Ovary (tissue), 9 donors: ENCODE results near the gene TTC9. TPM values are rescaled to one million over a fixed set of nuclear protein-coding genes. Genes with fewer than 3 reads are reported as not detected.

ENCODE experiments used
- DNase-seq, 5 donors: peaks; one replicate each; pipeline ENCODE4 v3.0.0-alpha.2; 2019 to 2020
- H3K27ac ChIP-seq, 2 donors: fragments of 200-600 bp; one replicate each; pipeline versions ENCODE4 v1.5.1 to v1.8.0; 2019 to 2022
- H3K27me3 ChIP-seq: fragments of 200-600 bp; one replicate; pipeline ENCODE4 v1.8.0; 2022
- H3K36me3 ChIP-seq: fragments of 200-600 bp; sonication (generic); one replicate; pipeline ENCODE4 v1.5.1; 2019
- H3K4me1 ChIP-seq: one replicate; pipeline ENCODE4 v1.8.1; 2013; ENCODE audit warnings: mild to moderate bottlenecking, moderate library complexity; ENCODE audit not compliant: insufficient read depth
- H3K4me3 ChIP-seq: fragments of 200-600 bp; sonication (generic); one replicate; pipeline ENCODE4 v1.5.1; 2017
- H3K9me3 ChIP-seq, 2 donors: fragments of 200-600 bp in 1 of 2; sonication (generic) in 1 of 2; one replicate each; pipeline versions ENCODE4 v1.5.1 to v1.8.1; 2013 to 2019; ENCODE audit warnings: mild to moderate bottlenecking in 1 of 2, moderate library complexity in 1 of 2
- EP300 ChIP-seq: sonication (generic); formaldehyde crosslinking; IDR thresholded peaks from one replicate; pipeline ENCODE4 v1.6.1; 2017; ENCODE audit warnings: antibody characterized with exemption
- POLR2A ChIP-seq: fragments of 450-650 bp; IDR thresholded peaks from one replicate; pipeline ENCODE4 v1.6.1; 2017; ENCODE audit warnings: antibody characterized with exemption, mild to moderate bottlenecking, moderate library complexity
- WGBS, 3 donors: extraction: QIAGEN DNeasy Blood & Tissue Kit in 1 of 3; methylation state at CpG; one replicate each; pipeline versions ENCODE4 v1.1.5 to v1.1.7; 2013 to 2017; 5-methylcytosine and 5-hydroxymethylcytosine counted together
- intact Hi-C, 4 donors: fragments of 100-400 bp; cut with DNase I; formaldehyde crosslinking; loops; one replicate each; pipeline versions ENCODE4 v1.11.0 to v1.15.1; 2022 to 2023
- polyA plus RNA-seq, 2 donors: library from polyadenylated mRNA; stranded (reverse); fragments of 200-250 nt in 1 of 2; fragments of 350-450 nt in 1 of 2; fragmentation: Illumina TruSeq in 1 of 2; extraction: RNeasy Lipid Tissue Mini Kit (QIAGEN cat#74804) in 1 of 2; gene quantifications; one replicate each; pipeline ENCODE4 v1.2.3, GENCODE V29; 2013 to 2014
- total RNA-seq, 7 donors: library from RNA; depleted of rRNA in 2 of 7; stranded (reverse); fragments of >200 nt in 2 of 7; fragmentation: NEBNext Ultra II Directional in 3 of 7; extraction: Animal tissue kit (Norgen Biotek cat#: 25700) in 3 of 7; gene quantifications; one replicate each; pipeline versions ENCODE4 v1.1.0 to v1.2.4, GENCODE V29; 2016 to 2023
- TF ChIP-seq, protein P1 (sequence below), 3 donors: fragments of 450-650 bp in 2 of 3; fragments of 200-600 bp in 1 of 3; IDR thresholded peaks; one replicate each; pipeline versions ENCODE4 v1.5.1 to v1.8.0; 2016 to 2022; ENCODE audit warnings: antibody characterized with exemption in 3 of 3, mild to moderate bottlenecking in 1 of 3
- donor health status: DM: no; HTN: no; CAD: no; lungs with moderate emphysema.
- donor health status: DM: no; HTN: no; CAD: no.
- donor health status: Bipolar disorder and iron deficiency.
- donor health status: DM: yes; HTN: yes; CAD: no.
- donor health status: DM: no; HTN: no; CAD: no.
- donor health status: DM: yes; HTN: yes; CAD: no.

The TTC9 gene
- total and polyA plus RNA-seq, 9 donors: 0.05 to 7.1 (median 0.64) TPM

DNA sequence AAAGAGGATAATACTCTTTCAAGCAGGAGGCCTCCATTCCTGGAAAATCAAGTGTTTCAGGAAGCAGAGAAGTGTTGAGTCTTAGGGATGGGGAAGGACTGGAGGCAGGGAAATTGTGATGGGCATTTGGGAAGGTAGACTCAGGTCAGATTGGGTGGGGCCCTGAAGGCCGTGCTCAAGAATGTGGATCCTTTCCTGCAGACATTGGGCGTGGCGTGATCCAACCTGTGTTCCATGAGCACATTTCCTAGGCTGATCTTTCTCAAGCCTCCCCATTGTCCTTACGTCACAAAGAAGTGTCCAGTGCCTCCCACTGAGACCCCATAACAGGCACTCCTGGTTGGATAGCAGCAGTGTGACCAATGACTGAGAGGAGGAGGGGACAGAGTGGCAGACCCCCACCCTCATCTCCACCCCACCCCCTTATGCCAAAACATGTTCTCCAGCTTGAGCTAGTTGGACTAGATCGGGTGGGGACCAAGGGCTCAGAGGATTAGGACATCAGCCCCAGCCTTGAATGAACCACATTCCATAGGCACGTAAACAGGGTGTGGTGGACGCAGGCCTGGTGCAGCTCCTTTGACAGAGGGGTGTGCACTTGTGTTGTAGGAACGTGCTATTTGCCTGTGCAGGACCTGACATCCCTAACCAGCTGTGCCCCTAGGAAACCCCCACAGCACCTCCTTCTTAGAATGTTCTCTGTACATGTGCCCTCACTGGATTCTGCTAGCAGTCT, 76.8 kb downstream of the TTC9 start:
- 80 to 84% (median 81%) methylated on average over 8 of the region's 8 CpGs for WGBS, 3 donors
- TF ChIP-seq EP300 (no peak), POLR2A (no peak)
- TF ChIP-seq, protein P1, sequence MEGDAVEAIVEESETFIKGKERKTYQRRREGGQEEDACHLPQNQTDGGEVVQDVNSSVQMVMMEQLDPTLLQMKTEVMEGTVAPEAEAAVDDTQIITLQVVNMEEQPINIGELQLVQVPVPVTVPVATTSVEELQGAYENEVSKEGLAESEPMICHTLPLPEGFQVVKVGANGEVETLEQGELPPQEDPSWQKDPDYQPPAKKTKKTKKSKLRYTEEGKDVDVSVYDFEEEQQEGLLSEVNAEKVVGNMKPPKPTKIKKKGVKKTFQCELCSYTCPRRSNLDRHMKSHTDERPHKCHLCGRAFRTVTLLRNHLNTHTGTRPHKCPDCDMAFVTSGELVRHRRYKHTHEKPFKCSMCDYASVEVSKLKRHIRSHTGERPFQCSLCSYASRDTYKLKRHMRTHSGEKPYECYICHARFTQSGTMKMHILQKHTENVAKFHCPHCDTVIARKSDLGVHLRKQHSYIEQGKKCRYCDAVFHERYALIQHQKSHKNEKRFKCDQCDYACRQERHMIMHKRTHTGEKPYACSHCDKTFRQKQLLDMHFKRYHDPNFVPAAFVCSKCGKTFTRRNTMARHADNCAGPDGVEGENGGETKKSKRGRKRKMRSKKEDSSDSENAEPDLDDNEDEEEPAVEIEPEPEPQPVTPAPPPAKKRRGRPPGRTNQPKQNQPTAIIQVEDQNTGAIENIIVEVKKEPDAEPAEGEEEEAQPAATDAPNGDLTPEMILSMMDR (IDR thresholded peaks at IDR 0.05): no peak
- intact Hi-C loops: no loop called here
- Histone ChIP-seq H3K4me1 (no peaks in the 10 kb centered on the region), H3K4me3 (no peak overlapping the region), H3K36me3 (no peaks in the 10 kb centered on the region), H3K27ac (no peak overlapping the region), H3K9me3 (no peaks in the 10 kb centered on the region), H3K27me3 (no peaks in the 10 kb centered on the region)
- no peak for DNase-seq

DNA sequence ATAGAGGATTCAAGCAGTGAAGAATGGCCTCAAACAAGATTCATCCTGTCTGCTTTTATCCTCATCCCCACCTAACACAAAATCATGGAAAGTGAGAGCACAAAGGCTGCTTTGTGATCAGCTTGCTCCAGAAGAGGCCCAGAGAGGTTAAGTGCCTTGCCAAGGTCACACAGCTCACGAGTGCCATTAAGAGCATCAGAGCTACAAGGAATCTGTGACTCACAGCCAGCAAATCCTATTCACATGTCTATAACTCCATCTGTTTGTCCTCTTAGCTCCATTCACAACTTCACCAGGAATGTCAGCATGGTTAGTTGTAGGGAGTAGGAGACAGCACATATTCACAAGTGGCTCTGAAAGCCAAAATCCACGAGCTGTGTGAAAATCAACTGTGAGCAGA, 79.8 kb downstream of the TTC9 start:
- no peaks in the 10 kb centered on the region for H3K4me1 ChIP-seq
- TF ChIP-seq, protein P1 (IDR thresholded peaks at IDR 0.05): no peak
- no peak for TF ChIP-seq EP300
- no peak for TF ChIP-seq POLR2A
- 45 to 75% (median 63%) methylated on average over 2 of the region's 2 CpGs for WGBS, 3 donors
- H3K36me3 ChIP-seq: no peaks in the 10 kb centered on the region
- DNase-seq: no peak
- no peak overlapping the region for H3K4me3 ChIP-seq
- no peaks in the 10 kb centered on the region for H3K9me3 ChIP-seq
- H3K27ac ChIP-seq: no peak overlapping the region
- intact Hi-C loops: no loop called here
- H3K27me3 ChIP-seq: no peaks in the 10 kb centered on the region

DNA sequence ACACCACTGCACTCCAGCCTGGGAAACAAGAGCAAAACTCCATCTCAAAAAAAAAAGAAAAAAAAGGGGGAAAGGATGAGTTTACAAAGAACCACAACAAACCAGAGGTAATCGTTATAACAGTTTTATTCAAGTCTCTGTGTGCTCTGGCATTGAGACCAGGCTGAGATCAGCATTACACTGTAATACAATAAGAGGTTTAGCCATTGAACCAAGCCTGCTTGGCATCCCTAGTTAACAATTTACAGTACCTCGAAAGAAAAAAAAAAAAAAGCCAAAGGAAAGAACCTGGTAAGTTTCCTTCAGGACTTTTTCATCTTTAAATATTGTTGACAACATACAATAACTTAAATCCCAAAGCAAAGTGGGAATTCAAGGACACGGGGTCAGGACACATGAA, 80.7 kb downstream of the TTC9 start:
- TF ChIP-seq POLR2A (no peak), EP300 (no peak)
- TF ChIP-seq, protein P1 (IDR thresholded peaks at IDR 0.05): no peak
- intact Hi-C loops: loop anchor here in 1 of 4 donors (2.0 kb wide), 1 partner anchor 28 kb away; no protein-coding TSS in a partner anchor
- 33 to 55% (median 42%) methylated on average over 3 of the region's 3 CpGs for WGBS, 3 donors

DNA sequence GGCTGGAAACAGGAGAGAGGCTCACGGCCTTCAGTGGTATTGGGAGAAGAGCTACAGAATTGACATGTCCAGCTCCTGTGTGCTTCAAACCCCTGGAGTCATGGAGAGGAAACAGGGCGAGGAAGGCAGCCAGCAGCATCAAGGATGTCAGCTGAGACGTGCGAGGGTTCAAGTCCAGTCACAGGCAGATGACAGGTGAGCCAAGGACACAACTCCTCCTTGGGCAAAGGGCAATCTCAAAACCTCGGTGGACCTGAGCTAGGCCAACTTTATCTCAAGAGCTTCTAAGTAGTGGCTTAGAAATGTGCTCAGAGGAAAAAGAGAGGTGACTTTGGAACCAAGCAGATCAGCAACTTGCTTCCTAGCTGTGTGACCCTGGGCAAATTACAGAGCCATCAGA, 81.6 kb downstream of the TTC9 start:
- no peak overlapping the region for H3K4me3 ChIP-seq
- H3K27ac ChIP-seq: no peak overlapping the region
- TF ChIP-seq, protein P1 (IDR thresholded peaks at IDR 0.05): no peak
- TF ChIP-seq EP300 (no peak), POLR2A (no peak)
- DNase-seq: no peak
- H3K27me3 ChIP-seq: no peaks in the 10 kb centered on the region
- H3K36me3 ChIP-seq: no peaks in the 10 kb centered on the region
- H3K9me3 ChIP-seq: no peaks in the 10 kb centered on the region
- 82 to 84% (median 83%) methylated on average over 5 of the region's 5 CpGs for WGBS, 3 donors
- no peaks in the 10 kb centered on the region for H3K4me1 ChIP-seq
- intact Hi-C loops: loop anchor here in 1 of 4 donors (2.0 kb wide), 1 partner anchor 28 kb away; no protein-coding TSS in a partner anchor

More for the DNA sequence above, 80.7 kb downstream of the TTC9 start:
- H3K4me3 ChIP-seq: no peak overlapping the region
- no peaks in the 10 kb centered on the region for H3K9me3 ChIP-seq
- no peaks in the 10 kb centered on the region for H3K27me3 ChIP-seq
- DNase-seq: no peak
- no peaks in the 10 kb centered on the region for H3K36me3 ChIP-seq
- H3K4me1 ChIP-seq: no peaks in the 10 kb centered on the region
- H3K27ac ChIP-seq: no peak overlapping the region
